Measurements from ENCODE around the gene MSH5. TPM values are rescaled to one million over a fixed set of nuclear protein-coding genes. Genes with fewer than 3 reads are reported as not detected.

MSH5 gene
- total RNA-seq, 1 experiment from 2014 or later, result 22.4 TPM

GRCh38 chr6:31711233-31711632 lies 28.6 kb upstream of the MSH5 start:
- Histone ChIP-seq H4K91ac (ENCODE audit: insufficient read length, low read depth, low read length) (no peak overlapping the region), H3K27ac (ENCODE audit: insufficient read length, low read depth, low read length) (no peak overlapping the region), H3K9me3 (ENCODE audit: control insufficient read depth, low read depth, low read length) (no peaks in the 10 kb centered on the region), H3K4me1 (ENCODE audit: insufficient read depth, low read length) (peaks cover 5% of the 10 kb centered on the region; the same call in 1 of the 2 replicates), H3K23me2 (ENCODE audit: insufficient read length, low read depth, low read length, poor library complexity, severe bottlenecking) (no peaks in the 10 kb centered on the region), H2BK12ac (ENCODE audit: insufficient read length, low read depth, low read length) (no peak overlapping the region), H2BK20ac (ENCODE audit: low read depth, low read length, poor library complexity, severe bottlenecking) (no peak overlapping the region), H3K27me3 (ENCODE audit: insufficient read depth, low read length) (no peaks in the 10 kb centered on the region), H2AFZ (ENCODE audit: low read length) (no peak overlapping the region), H3K9ac (ENCODE audit: extremely low read depth, insufficient read length, low read length) (no peak overlapping the region), H3K23ac (ENCODE audit: insufficient read length, low read depth, low read length) (no peak overlapping the region), H2BK5ac (ENCODE audit: insufficient read length, low read length) (no peak overlapping the region), H3K14ac (ENCODE audit: insufficient read depth, low read length) (no peak overlapping the region), H2BK15ac (ENCODE audit: low read depth, low read length) (no peak overlapping the region), H3K79me1 (ENCODE audit: insufficient read depth, low read depth, low read length, poor library complexity, severe bottlenecking) (no peaks in the 10 kb centered on the region), H2AK5ac (ENCODE audit: insufficient read length, low read length) (no peak overlapping the region), H3K18ac (ENCODE audit: insufficient read length, low read depth, low read length) (no peak overlapping the region), H4K5ac (ENCODE audit: insufficient read length, low read depth, low read length) (no peak overlapping the region), H3K56ac (ENCODE audit: insufficient read length, low read depth, low read length) (no peak overlapping the region), H4K20me1 (ENCODE audit: control insufficient read depth, insufficient read depth, insufficient read length) (no peaks in the 10 kb centered on the region), H4K8ac (replicated peaks; ENCODE audit: insufficient read length, low read depth, low read length) (no peak overlapping the region), H3T11ph (ENCODE audit: low read length) (no peak overlapping the region), H2BK120ac (ENCODE audit: low read depth, low read length, poor library complexity, severe bottlenecking) (no peak overlapping the region), H3K79me2 (ENCODE audit: insufficient read depth, low read length) (no peaks in the 10 kb centered on the region), H3K4me2 (ENCODE audit: insufficient read depth, insufficient read length, low read length) (no peak overlapping the region), H3K4ac (ENCODE audit: low read depth, low read length) (no peak overlapping the region)
- peaks cover 31 to 41% of the 10 kb centered on the region in 2 experiments for H3K4me1 Mint-ChIP-seq
- H3K9me3 Mint-ChIP-seq, result no peaks in the 10 kb centered on the region
- no peaks in the 10 kb centered on the region for H3K36me3 Mint-ChIP-seq (ENCODE audit: insufficient read depth in 1 of 3, low read depth in 3 of 3)
- TF ChIP-seq CTCF (conservative IDR thresholded peaks at IDR 0.05), result no peak
- peak overlapping the region in 1 of 3 experiments; percentile 9; a peak in 1 of 7 replicates for H3K27ac Mint-ChIP-seq
- no peak for DNase-seq
- H3K4me3 Mint-ChIP-seq, result no peak overlapping the region
- H3K27me3 Mint-ChIP-seq (ENCODE audit: low read depth), result peaks cover 9% of the 10 kb centered on the region
- no CpG with 5 or more reads among the region's 8 CpGs for WGBS (ENCODE audit: extremely low coverage, insufficient read length, low lambda C conversion rate)
